HEK293T (cell line): ENCODE measurements around the gene UBR2.

Experiments used
- ARNT ChIP-seq: fragments of 450-650 bp; IDR thresholded peaks from 2 replicates; pipeline ENCODE4 v1.6.1; 2017; ENCODE audit warnings: mild to moderate bottlenecking
- BHLHE40 ChIP-seq: fragments of 450-650 bp; IDR thresholded peaks from 2 replicates; pipeline ENCODE4 v1.6.1; 2016; ENCODE audit warnings: mild to moderate bottlenecking, moderate library complexity, borderline replicate concordance
- FOXA1 ChIP-seq: fragments of 450-650 bp; IDR thresholded peaks from 2 replicates; pipeline ENCODE4 v1.6.1; 2016; ENCODE audit warnings: mild to moderate bottlenecking
- FOXK2 ChIP-seq: fragments of 450-650 bp; IDR thresholded peaks from 2 replicates; pipeline ENCODE4 v1.6.1; 2016; ENCODE audit warnings: mild to moderate bottlenecking
- FOXM1 ChIP-seq: fragments of 450-650 bp; IDR thresholded peaks from 2 replicates; pipeline ENCODE4 v1.6.1; 2017; ENCODE audit warnings: mild to moderate bottlenecking, borderline replicate concordance
- NFRKB ChIP-seq: fragments of 450-650 bp; IDR thresholded peaks from 2 replicates; pipeline ENCODE4 v1.6.1; 2016; ENCODE audit warnings: mild to moderate bottlenecking, moderate library complexity
- SP1 ChIP-seq: fragments of 450-650 bp; IDR thresholded peaks from 2 replicates; pipeline ENCODE4 v1.6.1; 2017
- SUZ12 ChIP-seq: fragments of 450-650 bp; IDR thresholded peaks from 2 replicates; pipeline ENCODE4 v1.6.1; 2016; ENCODE audit warnings: mild to moderate bottlenecking
- TARDBP ChIP-seq: fragments of 450-650 bp; IDR thresholded peaks from 2 replicates; pipeline ENCODE4 v1.6.1; 2016
- ZNF384 ChIP-seq: fragments of 450-650 bp; IDR thresholded peaks from 2 replicates; pipeline ENCODE4 v1.6.1; 2016
- TF ChIP-seq, protein P1 (sequence below): fragments of 450-650 bp; IDR thresholded peaks from 2 replicates; pipeline ENCODE4 v1.6.1; 2016

GRCh38 chr6:42615518-42615917, 51.7 kb downstream of the UBR2 start:
- TF ChIP-seq SUZ12 = no peak
- no peak for TF ChIP-seq SP1
- TF ChIP-seq, protein P1, sequence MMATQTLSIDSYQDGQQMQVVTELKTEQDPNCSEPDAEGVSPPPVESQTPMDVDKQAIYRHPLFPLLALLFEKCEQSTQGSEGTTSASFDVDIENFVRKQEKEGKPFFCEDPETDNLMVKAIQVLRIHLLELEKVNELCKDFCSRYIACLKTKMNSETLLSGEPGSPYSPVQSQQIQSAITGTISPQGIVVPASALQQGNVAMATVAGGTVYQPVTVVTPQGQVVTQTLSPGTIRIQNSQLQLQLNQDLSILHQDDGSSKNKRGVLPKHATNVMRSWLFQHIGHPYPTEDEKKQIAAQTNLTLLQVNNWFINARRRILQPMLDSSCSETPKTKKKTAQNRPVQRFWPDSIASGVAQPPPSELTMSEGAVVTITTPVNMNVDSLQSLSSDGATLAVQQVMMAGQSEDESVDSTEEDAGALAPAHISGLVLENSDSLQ = no peak
- no peak for TF ChIP-seq FOXA1
- no peak for TF ChIP-seq ARNT
- no peak for TF ChIP-seq FOXK2
- TF ChIP-seq BHLHE40 = no peak
- no peak for TF ChIP-seq FOXM1
- no peak for TF ChIP-seq TARDBP
- TF ChIP-seq ZNF384 = no peak
- no peak for TF ChIP-seq NFRKB
